OCI-LY1 (cell line): ENCODE measurements around the gene VWA1.

ENCODE experiments used
- CTCF ChIP-seq: fragments of 200-600 bp; sonication (generic), shearing (Covaris generic); IDR thresholded peaks from 2 replicates; pipeline ENCODE4 v1.5.1; 2017; ENCODE audit warnings: mild to moderate bottlenecking, antibody characterized with exemption, low read length, moderate library complexity, mixed read lengths
- EZH2 ChIP-seq: fragments of 200-600 bp; sonication (generic), shearing (Covaris generic); IDR thresholded peaks from 2 replicates; pipeline ENCODE4 v1.8.0; 2017; ENCODE audit warnings: borderline replicate concordance, mixed run types, mild to moderate bottlenecking, antibody characterized with exemption, low read length, moderate library complexity, mixed read lengths

GRCh38 chr1:1418464-1419362, 16.8 kb upstream of the VWA1 start:
- TF ChIP-seq EZH2 (no peak), CTCF (no peak)
